Right hindlimb (tissue), 1 donor: Measurements from ENCODE around the gene CBLN1.
"Not testable (repeated sequence)": the region's sequence is repeated elsewhere in the genome, so short reads cannot be mapped to it uniquely, and the experiment has no call there.

ENCODE experiments used
- DNase-seq: peaks from one replicate; pipeline ENCODE4 v3.0.0-alpha.2; 2018

Gene CBLN1

GRCh38 chr16:49277386-49277742 is 4.3 kb downstream of the CBLN1 start:
- DNase-seq: no peak

GRCh38 chr16:49276646-49277385 is 4.8 kb downstream of the CBLN1 start:
- DNase-seq: no peak

- DNase-seq: no peak
These were observed 5.8 kb downstream of the CBLN1 start for GRCh38 chr16:49275870-49276269.

- no peak for DNase-seq
These were observed 6.4 kb downstream of the CBLN1 start for GRCh38 chr16:49275050-49275730.

GRCh38 chr16:49274591-49274990 is 7.0 kb downstream of the CBLN1 start:
- DNase-seq: no peak

- no peak for DNase-seq
These were observed 7.9 kb downstream of the CBLN1 start for GRCh38 chr16:49273771-49274170.

GRCh38 chr16:49271363-49271762 is 10.3 kb downstream of the CBLN1 start:
- no peak for DNase-seq

- no peak for DNase-seq
These were observed 12.4 kb downstream of the CBLN1 start for GRCh38 chr16:49269201-49269600.

GRCh38 chr16:49268667-49269066 is 13.0 kb downstream of the CBLN1 start:
- no peak for DNase-seq

- DNase-seq: no peak
These were observed 19.1 kb downstream of the CBLN1 start for GRCh38 chr16:49262501-49262900.

- DNase-seq: no peak
These were observed 19.7 kb downstream of the CBLN1 start for GRCh38 chr16:49261930-49262329.

- no peak for DNase-seq
These were observed 20.6 kb downstream of the CBLN1 start for GRCh38 chr16:49260956-49261530.

GRCh38 chr16:49260253-49260652 is 21.4 kb downstream of the CBLN1 start:
- no peak for DNase-seq

- no peak for DNase-seq
These were observed 22.3 kb downstream of the CBLN1 start for GRCh38 chr16:49259330-49259729.

GRCh38 chr16:49250689-49251088 is 30.9 kb downstream of the CBLN1 start:
- DNase-seq: no peak

- no peak for DNase-seq
These were observed 33.4 kb downstream of the CBLN1 start for GRCh38 chr16:49248227-49248626.

- no peak for DNase-seq
These were observed 45.4 kb downstream of the CBLN1 start for GRCh38 chr16:49236216-49236615.

GRCh38 chr16:49228335-49228734 is 53.3 kb downstream of the CBLN1 start:
- not testable (repeated sequence) for DNase-seq
